Type B pancreatic cell (in vitro differentiated cells): ENCODE results near the gene VCL. TPM values are rescaled to one million over a fixed set of nuclear protein-coding genes. Genes with fewer than 3 reads are reported as not detected.

ENCODE experiments used
- DNase-seq: peaks from one replicate; pipeline ENCODE4 v3.0.0; 2021; ENCODE audit warnings: mixed read lengths; ENCODE audit not compliant: unreplicated experiment; ENCODE audit errors: extremely low spot score
- H3K27ac Mint-ChIP-seq: 2 replicates; pipeline ENCODE4 v1.8.0; 2021; ENCODE audit warnings: mild to moderate bottlenecking, mixed read lengths
- H3K27me3 Mint-ChIP-seq: 2 replicates; pipeline ENCODE4 v1.8.0; 2021; ENCODE audit warnings: mixed read lengths
- H3K36me3 Mint-ChIP-seq: 2 replicates; pipeline ENCODE4 v1.8.0; 2021; ENCODE audit warnings: mixed read lengths
- H3K4me1 Mint-ChIP-seq: one replicate; pipeline ENCODE4 v1.8.0; 2021; ENCODE audit warnings: mixed read lengths; ENCODE audit not compliant: unreplicated experiment
- H3K4me3 Mint-ChIP-seq: 2 replicates; pipeline ENCODE4 v1.8.0; 2021; ENCODE audit warnings: mild to moderate bottlenecking, mixed read lengths
- H3K9me3 Mint-ChIP-seq: 2 replicates; pipeline ENCODE4 v1.8.0; 2021; ENCODE audit warnings: mixed read lengths
- CTCF ChIP-seq: fragments of 200-600 bp; sonication (generic); conservative IDR thresholded peaks from 2 replicates; pipeline ENCODE4 v1.5.0; 2021; ENCODE audit warnings: antibody characterized with exemption, mild to moderate bottlenecking
- total RNA-seq: library from RNA; stranded (reverse); gene quantifications from 2 replicates; pipeline ENCODE4 v1.2.1, GENCODE V29; 2021; ENCODE audit warnings: low replicate concordance

Gene VCL
- total RNA-seq, 1 donor from 2014 or later: 125 TPM

GRCh38 chr10:74163319-74164068, 165.6 kb downstream of the VCL start:
- H3K9me3 Mint-ChIP-seq: no peaks in the 10 kb centered on the region
- TF ChIP-seq CTCF: no peak
- no peaks in the 10 kb centered on the region for H3K36me3 Mint-ChIP-seq
- no peak overlapping the region for H3K4me3 Mint-ChIP-seq
- no peak for DNase-seq
- H3K27me3 Mint-ChIP-seq: no peaks in the 10 kb centered on the region
- peaks cover 17% of the 10 kb centered on the region for H3K4me1 Mint-ChIP-seq
- H3K27ac Mint-ChIP-seq: no peak overlapping the region

- Mint-ChIP-seq H3K27ac (no peak overlapping the region), H3K27me3 (no peaks in the 10 kb centered on the region), H3K4me1 (peaks cover 17% of the 10 kb centered on the region), H3K9me3 (no peaks in the 10 kb centered on the region), H3K36me3 (no peaks in the 10 kb centered on the region), H3K4me3 (no peak overlapping the region)
- TF ChIP-seq CTCF: no peak
- DNase-seq: no peak
Measured at GRCh38 chr10:74164716-74165529, 167.0 kb downstream of the VCL start.

- H3K36me3 Mint-ChIP-seq: no peaks in the 10 kb centered on the region
- H3K9me3 Mint-ChIP-seq: no peaks in the 10 kb centered on the region
- H3K27me3 Mint-ChIP-seq: no peaks in the 10 kb centered on the region
- H3K4me3 Mint-ChIP-seq: no peak overlapping the region
- no peak overlapping the region for H3K27ac Mint-ChIP-seq
- no peak for TF ChIP-seq CTCF
- peaks cover 17% of the 10 kb centered on the region for H3K4me1 Mint-ChIP-seq
- DNase-seq: no peak
Measured at GRCh38 chr10:74165530-74165901, 167.6 kb downstream of the VCL start.

GRCh38 chr10:74167443-74167842, 169.5 kb downstream of the VCL start:
- Mint-ChIP-seq H3K27me3 (no peaks in the 10 kb centered on the region), H3K9me3 (no peaks in the 10 kb centered on the region), H3K4me1 (peaks cover 17% of the 10 kb centered on the region), H3K4me3 (no peak overlapping the region), H3K36me3 (no peaks in the 10 kb centered on the region), H3K27ac (no peak overlapping the region)
- no peak for DNase-seq
- no peak for TF ChIP-seq CTCF

Other genes starting within 250 kb of the VCL start
- 32.6 and 37.1 TPM in 2 replicates for gene CHCHD1, start 216.1 kb upstream of the VCL start, total RNA-seq
- 131 and 139 TPM in 2 replicates for gene ZSWIM8, start 212.5 kb upstream of the VCL start, total RNA-seq
- 27.1 and 33.5 TPM in 2 replicates for gene NDST2, start 186.5 kb upstream of the VCL start, total RNA-seq
- gene CAMK2G, start 123.6 kb upstream of the VCL start, total RNA-seq: 24.9 and 27.5 TPM in 2 replicates
- gene PLAU, start 87.0 kb upstream of the VCL start, total RNA-seq: 3.5 and 5.5 TPM in 2 replicates
- gene AP3M1, start 152.7 kb downstream of the VCL start, total RNA-seq: 41.9 and 48.0 TPM in 2 replicates
- gene ADK, start 153.1 kb downstream of the VCL start, total RNA-seq: 23.1 and 28.5 TPM in 2 replicates